IMR-90 (cell line): ENCODE measurements around the gene CNTN5. TPM values are rescaled to one million over a fixed set of nuclear protein-coding genes. Genes with fewer than 3 reads are reported as not detected.

ENCODE experiments used
- ATAC-seq: fragments of 200-7000 bp; cut with Tn5 transposase; 2 replicates; pipeline ENCODE4 v1.9.1; 2020; ENCODE audit warnings: low read depth, mild to moderate bottlenecking, moderate library complexity
- BruUV-seq: library from RNA; stranded (reverse); fragments of 400-500 nt; replicated peaks from 2 replicates; lab custom pipeline; 2021; lab: Mats Ljungman, UMichigan
- CTCF ChIA-PET: fragments of 300-600 bp; formaldehyde crosslinking; extraction: SDS; loops from one replicate; lab custom pipeline; 2021; ENCODE audit warnings: antibody characterized with exemption; lab: Yijun Ruan, JAX
- POLR2A ChIA-PET: fragments of 300-600 bp; sonication (Branson Sonifier 250); formaldehyde crosslinking; loops from one replicate; lab custom pipeline; 2022; ENCODE audit warnings: antibody characterized with exemption; ENCODE audit not compliant: unreplicated experiment; lab: Charles Lee
- DNase-seq: peaks from one replicate; pipeline ENCODE4 v3.0.0; 2013
- H2AFZ ChIP-seq: replicated peaks from 2 replicates; pipeline ENCODE3; 2013; ENCODE audit warnings: low read length, mild to moderate bottlenecking; ENCODE audit not compliant: poor library complexity
- H2AK5ac ChIP-seq: 2 replicates; pipeline ENCODE4 v1.6.1; 2013; ENCODE audit warnings: low read depth, low read length, inconsistent platforms
- H2AK9ac ChIP-seq: replicated peaks from 2 replicates; pipeline ENCODE3; 2013; ENCODE audit warnings: mild to moderate bottlenecking, low read depth, low read length, moderate library complexity; ENCODE audit not compliant: poor library complexity
- H2BK120ac ChIP-seq: 2 replicates; pipeline ENCODE4 v1.6.1; 2013; ENCODE audit warnings: low read depth, low read length, inconsistent platforms
- H2BK15ac ChIP-seq: 3 replicates; pipeline ENCODE4 v1.6.1; 2013; ENCODE audit warnings: low read depth, low read length, inconsistent platforms
- H2BK20ac ChIP-seq: 2 replicates; pipeline ENCODE4 v1.6.1; 2013; ENCODE audit warnings: low read depth, mild to moderate bottlenecking, inconsistent platforms, low read length, moderate library complexity
- H2BK5ac ChIP-seq: 2 replicates; pipeline ENCODE4 v1.6.1; 2013; ENCODE audit warnings: mild to moderate bottlenecking, low read depth, low read length, inconsistent platforms; ENCODE audit not compliant: poor library complexity, severe bottlenecking
- H3K14ac ChIP-seq: replicated peaks from 2 replicates; pipeline ENCODE4 v1.6.1; 2013; ENCODE audit warnings: low read depth, low read length, inconsistent platforms
- H3K18ac ChIP-seq: 2 replicates; pipeline ENCODE4 v1.6.1; 2013; ENCODE audit warnings: low read depth, low read length, control low read depth
- H3K23ac ChIP-seq: 2 replicates; pipeline ENCODE4 v1.6.1; 2013; ENCODE audit warnings: low read depth, low read length, inconsistent platforms
- H3K27ac ChIP-seq: 2 replicates; pipeline ENCODE4 v1.5.1; 2013; ENCODE audit warnings: mild to moderate bottlenecking, control low read depth, low read length; ENCODE audit not compliant: insufficient read depth
- H3K27me3 ChIP-seq: 2 replicates; pipeline ENCODE4 v1.6.1; 2013; ENCODE audit warnings: low read length; ENCODE audit not compliant: control insufficient read depth, insufficient read depth
- H3K36me3 ChIP-seq: 2 replicates; pipeline ENCODE4 v1.6.1; 2013; ENCODE audit warnings: low read length, mixed read lengths; ENCODE audit not compliant: control insufficient read depth, insufficient read depth
- H3K4ac ChIP-seq: 2 replicates; pipeline ENCODE4 v1.6.1; 2013; ENCODE audit warnings: low read depth, low read length, inconsistent platforms
- H3K4me1 ChIP-seq: 2 replicates; pipeline ENCODE4 v1.6.1; 2013; ENCODE audit warnings: low read length, mixed read lengths; ENCODE audit not compliant: control insufficient read depth, insufficient read depth
- H3K4me2 ChIP-seq: 2 replicates; pipeline ENCODE4 v1.6.1; 2013; ENCODE audit warnings: low read depth, mild to moderate bottlenecking, control low read depth, low read length, moderate library complexity
- H3K4me3 ChIP-seq: 2 replicates; pipeline ENCODE4 v1.5.1; 2013; ENCODE audit warnings: low read depth, mild to moderate bottlenecking, control low read depth, low read length, moderate library complexity; ENCODE audit not compliant: insufficient read depth
- H3K56ac ChIP-seq: 2 replicates; pipeline ENCODE4 v1.6.1; 2013; ENCODE audit warnings: low read length, inconsistent platforms; ENCODE audit not compliant: insufficient read depth; ENCODE audit errors: extremely low read depth
- H3K79me1 ChIP-seq, 2 experiments: 2 replicates each; pipeline ENCODE4 v1.6.1; 2013; ENCODE audit warnings: low read length in 2 of 2, inconsistent platforms in 1 of 2, low read depth in 1 of 2
- H3K9ac ChIP-seq: 2 replicates; pipeline ENCODE4 v1.6.1; 2013; ENCODE audit warnings: low read depth, low read length, control low read depth
- H3K9me1 ChIP-seq: 2 replicates; pipeline ENCODE4 v1.6.1; 2013; ENCODE audit warnings: low read length, inconsistent platforms; ENCODE audit not compliant: insufficient read depth
- H3K9me3 ChIP-seq: 2 replicates; pipeline ENCODE4 v1.6.1; 2013; ENCODE audit warnings: low read length; ENCODE audit not compliant: control insufficient read depth, insufficient read depth
- H4K20me1 ChIP-seq: 2 replicates; pipeline ENCODE4 v1.6.1; 2013; ENCODE audit warnings: low read length, inconsistent platforms; ENCODE audit not compliant: insufficient read depth
- H4K5ac ChIP-seq: 2 replicates; pipeline ENCODE4 v1.6.1; 2013; ENCODE audit warnings: mild to moderate bottlenecking, low read depth, low read length, control low read depth
- H4K8ac ChIP-seq, 2 experiments: 2 replicates each; pipeline ENCODE4 v1.6.1; 2013; ENCODE audit warnings: low read depth in 2 of 2, low read length in 2 of 2, control low read depth in 1 of 2, inconsistent platforms in 1 of 2
- H4K91ac ChIP-seq: 2 replicates; pipeline ENCODE4 v1.6.1; 2013; ENCODE audit warnings: low read depth, low read length, inconsistent platforms; ENCODE audit not compliant: insufficient read depth
- BHLHE40 ChIP-seq: fragments of 150-350 bp; IDR thresholded peaks from 2 replicates; pipeline ENCODE4 v1.6.1; 2016; ENCODE audit warnings: mild to moderate bottlenecking, low read depth, low read length
- CEBPB ChIP-seq: IDR thresholded peaks from 2 replicates; pipeline ENCODE4 v1.6.1; 2012; ENCODE audit warnings: low read depth, low read length, improper control_type of control experiment
- CHD1 ChIP-seq: IDR thresholded peaks from 2 replicates; pipeline ENCODE4 v1.6.1; 2012; ENCODE audit warnings: low read depth, low read length, improper control_type of control experiment
- FOS ChIP-seq: fragments of 150-350 bp; IDR thresholded peaks from 2 replicates; pipeline ENCODE4 v1.6.1; 2016; ENCODE audit warnings: low read depth, low read length
- MAFK ChIP-seq: IDR thresholded peaks from 2 replicates; pipeline ENCODE4 v1.6.1; 2012; ENCODE audit warnings: low read depth, low read length, improper control_type of control experiment
- MAZ ChIP-seq: IDR thresholded peaks from 2 replicates; pipeline ENCODE4 v1.6.1; 2012; ENCODE audit warnings: low read depth, mild to moderate bottlenecking, low read length, improper control_type of control experiment, moderate library complexity, borderline replicate concordance
- MXI1 ChIP-seq: IDR thresholded peaks from 2 replicates; pipeline ENCODE4 v1.6.1; 2012; ENCODE audit warnings: low read depth, mild to moderate bottlenecking, low read length, moderate library complexity, borderline replicate concordance
- NFE2L2 ChIP-seq: fragments of 150-350 bp; IDR thresholded peaks from 2 replicates; pipeline ENCODE4 v1.6.1; 2016; ENCODE audit warnings: low read depth, mild to moderate bottlenecking, low read length
- POLR2A ChIP-seq: IDR thresholded peaks from 2 replicates; pipeline ENCODE4 v1.6.1; 2012; ENCODE audit warnings: mild to moderate bottlenecking, low read depth, low read length
- RAD21 ChIP-seq: IDR thresholded peaks from 2 replicates; pipeline ENCODE4 v1.6.1; 2012; ENCODE audit warnings: low read length, improper control_type of control experiment
- RCOR1 ChIP-seq: IDR thresholded peaks from 2 replicates; pipeline ENCODE4 v1.6.1; 2012; ENCODE audit warnings: mild to moderate bottlenecking, low read length, improper control_type of control experiment; ENCODE audit not compliant: insufficient replicate concordance
- RFX5 ChIP-seq: IDR thresholded peaks from 2 replicates; pipeline ENCODE4 v1.8.0; 2012; ENCODE audit warnings: low read depth, mild to moderate bottlenecking, low read length, moderate library complexity
- SMC3 ChIP-seq: fragments of 150-350 bp; IDR thresholded peaks from 2 replicates; pipeline ENCODE4 v1.6.1; 2016; ENCODE audit warnings: low read depth, mild to moderate bottlenecking, antibody characterized with exemption, low read length, moderate library complexity
- WGBS, 2 experiments: methylation state at CpG; one replicate each; pipeline versions ENCODE4 v1.1.5 to v1.1.7; 2013; ENCODE audit warnings: missing lambda C conversion rate in 2 of 2; ENCODE audit not compliant: insufficient read length in 1 of 2; ENCODE audit errors: extremely low coverage in 2 of 2; 5-methylcytosine and 5-hydroxymethylcytosine counted together
- dilution Hi-C: fragments of 300-500 bp; cut with HindIII; formaldehyde crosslinking; loops from one replicate; pipeline ENCODE4 v1.14.3; 2018; ENCODE audit warnings: low sequenced_read_pairs; ENCODE audit not compliant: unreplicated experiment
- in situ Hi-C: fragments of 300-500 bp; cut with MboI; formaldehyde crosslinking; loops from 3 replicates; pipeline ENCODE4 v1.14.3; 2019; ENCODE audit warnings: low sequenced_read_pairs, inconsistent platforms, mixed read lengths
- intact Hi-C: fragments of 100-400 bp; cut with micrococcal nuclease; formaldehyde crosslinking; loops from 2 replicates; pipeline ENCODE4 v1.10.0; 2022
- polyA plus RNA-seq, 3 experiments: library from polyadenylated mRNA; depleted of rRNA; stranded (reverse); fragments of >200 nt; gene quantifications; 2 replicates each; pipeline ENCODE4 v1.2.3, GENCODE V29; 2012; ENCODE audit warnings: low replicate concordance in 1 of 3
- total RNA-seq: library from RNA; depleted of rRNA; stranded (reverse); fragments of >200 nt; gene quantifications from 2 replicates; pipeline ENCODE4 v1.2.3, GENCODE V29; 2012
- TF ChIP-seq, protein P1 (sequence below): fragments of 150-350 bp; IDR thresholded peaks from 2 replicates; pipeline ENCODE4 v1.6.1; 2016; ENCODE audit warnings: low read depth, mild to moderate bottlenecking, low read length, moderate library complexity, borderline replicate concordance
- TF ChIP-seq, protein P2 (sequence below): conservative IDR thresholded peaks from 2 replicates; pipeline ENCODE4 v1.5.1; 2012; ENCODE audit warnings: mild to moderate bottlenecking, low read depth, low read length, improper control_type of control experiment
- TF ChIP-seq, protein P3 (sequence below): fragments of 150-350 bp; IDR thresholded peaks from 2 replicates; pipeline ENCODE4 v1.6.1; 2017; ENCODE audit warnings: mild to moderate bottlenecking, antibody characterized with exemption, low read length, low read depth

CNTN5 gene
- total and polyA plus RNA-seq, 2 of the 4 experiments (the other 2 are of a cell fraction), result not detected

DNA sequence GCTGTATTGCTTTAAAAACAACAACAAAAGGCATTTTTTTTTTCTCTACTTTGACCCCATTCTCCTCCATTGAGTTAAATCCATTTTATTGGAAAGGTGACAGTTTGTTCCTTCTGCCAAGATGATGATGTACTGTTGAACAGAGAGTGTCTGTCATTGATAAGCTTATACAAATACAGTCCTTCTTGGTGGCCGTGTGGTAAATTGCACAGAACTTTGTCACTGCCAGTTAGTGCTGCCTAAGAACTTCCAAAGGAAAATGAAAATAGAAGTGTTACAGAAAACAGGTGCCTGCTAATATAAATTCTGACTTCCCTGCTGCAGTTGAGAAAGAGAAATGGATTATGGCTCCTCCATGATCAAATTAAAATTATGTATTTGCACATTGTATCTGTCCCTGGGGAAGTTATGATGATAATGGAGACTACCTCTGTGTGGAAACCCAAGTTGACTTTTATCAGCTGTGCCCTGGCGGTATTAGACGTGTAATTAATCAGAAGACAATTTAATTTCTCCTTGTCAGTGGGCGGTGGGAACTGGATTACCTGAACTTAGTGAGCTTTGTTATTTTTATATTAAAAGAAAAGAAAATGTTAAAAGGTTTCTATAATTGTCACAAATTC lies 546.7 kb downstream of the CNTN5 start:
- ATAC-seq, result no peak
- no peak overlapping the region for H3K4ac ChIP-seq
- no peak overlapping the region for H4K5ac ChIP-seq
- H2BK120ac ChIP-seq, result no peak overlapping the region
- H3K14ac ChIP-seq, result no peak overlapping the region
- TF ChIP-seq MAZ, result no peak
- TF ChIP-seq RCOR1, result no peak
- no peak for TF ChIP-seq MXI1
- no peak for TF ChIP-seq POLR2A
- TF ChIP-seq, protein P1, sequence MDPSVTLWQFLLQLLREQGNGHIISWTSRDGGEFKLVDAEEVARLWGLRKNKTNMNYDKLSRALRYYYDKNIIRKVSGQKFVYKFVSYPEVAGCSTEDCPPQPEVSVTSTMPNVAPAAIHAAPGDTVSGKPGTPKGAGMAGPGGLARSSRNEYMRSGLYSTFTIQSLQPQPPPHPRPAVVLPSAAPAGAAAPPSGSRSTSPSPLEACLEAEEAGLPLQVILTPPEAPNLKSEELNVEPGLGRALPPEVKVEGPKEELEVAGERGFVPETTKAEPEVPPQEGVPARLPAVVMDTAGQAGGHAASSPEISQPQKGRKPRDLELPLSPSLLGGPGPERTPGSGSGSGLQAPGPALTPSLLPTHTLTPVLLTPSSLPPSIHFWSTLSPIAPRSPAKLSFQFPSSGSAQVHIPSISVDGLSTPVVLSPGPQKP, result no peak
- no peak for TF ChIP-seq NFE2L2
- TF ChIP-seq, protein P2, sequence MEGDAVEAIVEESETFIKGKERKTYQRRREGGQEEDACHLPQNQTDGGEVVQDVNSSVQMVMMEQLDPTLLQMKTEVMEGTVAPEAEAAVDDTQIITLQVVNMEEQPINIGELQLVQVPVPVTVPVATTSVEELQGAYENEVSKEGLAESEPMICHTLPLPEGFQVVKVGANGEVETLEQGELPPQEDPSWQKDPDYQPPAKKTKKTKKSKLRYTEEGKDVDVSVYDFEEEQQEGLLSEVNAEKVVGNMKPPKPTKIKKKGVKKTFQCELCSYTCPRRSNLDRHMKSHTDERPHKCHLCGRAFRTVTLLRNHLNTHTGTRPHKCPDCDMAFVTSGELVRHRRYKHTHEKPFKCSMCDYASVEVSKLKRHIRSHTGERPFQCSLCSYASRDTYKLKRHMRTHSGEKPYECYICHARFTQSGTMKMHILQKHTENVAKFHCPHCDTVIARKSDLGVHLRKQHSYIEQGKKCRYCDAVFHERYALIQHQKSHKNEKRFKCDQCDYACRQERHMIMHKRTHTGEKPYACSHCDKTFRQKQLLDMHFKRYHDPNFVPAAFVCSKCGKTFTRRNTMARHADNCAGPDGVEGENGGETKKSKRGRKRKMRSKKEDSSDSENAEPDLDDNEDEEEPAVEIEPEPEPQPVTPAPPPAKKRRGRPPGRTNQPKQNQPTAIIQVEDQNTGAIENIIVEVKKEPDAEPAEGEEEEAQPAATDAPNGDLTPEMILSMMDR, result no peak
- no peak for TF ChIP-seq CHD1
- TF ChIP-seq CEBPB, result no peak
- TF ChIP-seq RFX5, result no peak
- TF ChIP-seq, protein P3, sequence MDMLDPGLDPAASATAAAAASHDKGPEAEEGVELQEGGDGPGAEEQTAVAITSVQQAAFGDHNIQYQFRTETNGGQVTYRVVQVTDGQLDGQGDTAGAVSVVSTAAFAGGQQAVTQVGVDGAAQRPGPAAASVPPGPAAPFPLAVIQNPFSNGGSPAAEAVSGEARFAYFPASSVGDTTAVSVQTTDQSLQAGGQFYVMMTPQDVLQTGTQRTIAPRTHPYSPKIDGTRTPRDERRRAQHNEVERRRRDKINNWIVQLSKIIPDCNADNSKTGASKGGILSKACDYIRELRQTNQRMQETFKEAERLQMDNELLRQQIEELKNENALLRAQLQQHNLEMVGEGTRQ, result no peak
- TF ChIP-seq FOS, result no peak
- no peak for TF ChIP-seq RAD21
- no peak for TF ChIP-seq SMC3
- TF ChIP-seq MAFK, result no peak
- TF ChIP-seq BHLHE40, result no peak
- H2BK15ac ChIP-seq, result no peak overlapping the region
- no peaks in the 10 kb centered on the region for H3K79me1 ChIP-seq
- no peak overlapping the region for H4K8ac ChIP-seq
- H3K4me2 ChIP-seq, result no peak overlapping the region
- in situ Hi-C loops, result no loop called here
- no peak overlapping the region for H4K91ac ChIP-seq
- H3K9me3 ChIP-seq, result no peaks in the 10 kb centered on the region
- no peak overlapping the region for H3K9ac ChIP-seq
- intact Hi-C loops, result no loop called here
- no peak overlapping the region for H2AFZ ChIP-seq
- no peak for DNase-seq
- no CpG with 5 or more reads among the region's 4 CpGs for WGBS, 2 experiments
- H3K27ac ChIP-seq, result no peak overlapping the region
- H3K4me1 ChIP-seq, result no peaks in the 10 kb centered on the region
- H2AK5ac ChIP-seq, result no peak overlapping the region
- POLR2A ChIA-PET, result no interaction called here
- no peak overlapping the region for H2BK5ac ChIP-seq
- H3K27me3 ChIP-seq, result no peaks in the 10 kb centered on the region
- H3K9me1 ChIP-seq, result no peaks in the 10 kb centered on the region
- H3K56ac ChIP-seq, result no peak overlapping the region
- dilution Hi-C loops, result no loop called here
- H4K20me1 ChIP-seq, result no peaks in the 10 kb centered on the region
- CTCF ChIA-PET, result interaction anchor here (0.8 kb wide), 1 partner anchor 21 kb away, joined by 3 read pairs; no protein-coding TSS in a partner anchor
- BruUV-seq, result no TSS peak
- H3K4me3 ChIP-seq, result no peak overlapping the region
- no peaks in the 10 kb centered on the region for H3K36me3 ChIP-seq
- H3K18ac ChIP-seq, result no peak overlapping the region
- H2AK9ac ChIP-seq, result no peak overlapping the region
- H3K23ac ChIP-seq, result no peak overlapping the region
- H2BK20ac ChIP-seq, result no peak overlapping the region
